WERI-Rb-1 (cell line): ENCODE results near the gene AGRP.

ENCODE experiments used
- DNase-seq: peaks from one replicate; pipeline ENCODE4 v3.0.0-alpha.2; 2020
- H3K27ac ChIP-seq: fragments of 250-450 bp; sonication (Bioruptor Pico); 2 replicates; pipeline ENCODE4 v1.5.1; 2020; ENCODE audit warnings: mild to moderate bottlenecking, moderate library complexity
- H3K27me3 ChIP-seq: fragments of 250-450 bp; sonication (Bioruptor Pico); 2 replicates; pipeline ENCODE4 v1.5.1; 2021; ENCODE audit warnings: mild to moderate bottlenecking, low read depth, moderate library complexity; ENCODE audit not compliant: insufficient read depth, severe bottlenecking
- H3K36me3 ChIP-seq: fragments of 250-450 bp; sonication (Bioruptor Pico); 2 replicates; pipeline ENCODE4 v1.5.1; 2020; ENCODE audit warnings: mild to moderate bottlenecking, moderate library complexity
- H3K4me3 ChIP-seq: 2 replicates; pipeline ENCODE4 v1.5.1; 2011; ENCODE audit warnings: low read depth, mild to moderate bottlenecking, control low read depth, low read length
- H3K9me3 ChIP-seq: fragments of 250-450 bp; sonication (Bioruptor Pico); 2 replicates; pipeline ENCODE4 v1.5.1; 2021; ENCODE audit warnings: mild to moderate bottlenecking, moderate library complexity; ENCODE audit not compliant: severe bottlenecking
- TF ChIP-seq, protein P1 (sequence below): IDR thresholded peaks from 2 replicates; pipeline ENCODE4 v1.5.1; 2011; ENCODE audit warnings: low read depth, mild to moderate bottlenecking, control low read depth, inconsistent platforms, low read length

Gene AGRP

DNA sequence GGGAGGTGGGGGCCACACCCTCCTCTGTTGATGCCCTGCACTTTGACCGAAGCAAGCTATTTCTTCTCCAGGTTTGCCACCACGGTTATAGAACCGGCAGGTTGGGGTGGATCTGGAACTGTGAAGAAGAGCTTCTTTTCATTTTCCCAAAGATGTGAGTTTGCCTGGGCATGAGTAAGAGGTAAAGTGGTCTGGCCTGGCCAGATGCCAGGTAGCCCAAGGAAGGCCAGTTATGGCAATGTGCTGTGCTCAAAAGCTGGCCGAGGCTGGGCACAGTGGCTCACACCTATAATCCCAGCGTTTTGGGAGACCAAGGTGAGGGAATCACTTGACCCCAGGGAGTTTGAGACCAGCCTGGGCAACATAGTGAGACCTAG lies 21.1 kb downstream of the AGRP start:
- DNase-seq = no peak
- Histone ChIP-seq H3K4me3 (no peak overlapping the region), H3K27me3 (no peaks in the 10 kb centered on the region), H3K36me3 (peaks cover 6% of the 10 kb centered on the region), H3K27ac (no peak overlapping the region), H3K9me3 (no peaks in the 10 kb centered on the region)
- TF ChIP-seq, protein P1, sequence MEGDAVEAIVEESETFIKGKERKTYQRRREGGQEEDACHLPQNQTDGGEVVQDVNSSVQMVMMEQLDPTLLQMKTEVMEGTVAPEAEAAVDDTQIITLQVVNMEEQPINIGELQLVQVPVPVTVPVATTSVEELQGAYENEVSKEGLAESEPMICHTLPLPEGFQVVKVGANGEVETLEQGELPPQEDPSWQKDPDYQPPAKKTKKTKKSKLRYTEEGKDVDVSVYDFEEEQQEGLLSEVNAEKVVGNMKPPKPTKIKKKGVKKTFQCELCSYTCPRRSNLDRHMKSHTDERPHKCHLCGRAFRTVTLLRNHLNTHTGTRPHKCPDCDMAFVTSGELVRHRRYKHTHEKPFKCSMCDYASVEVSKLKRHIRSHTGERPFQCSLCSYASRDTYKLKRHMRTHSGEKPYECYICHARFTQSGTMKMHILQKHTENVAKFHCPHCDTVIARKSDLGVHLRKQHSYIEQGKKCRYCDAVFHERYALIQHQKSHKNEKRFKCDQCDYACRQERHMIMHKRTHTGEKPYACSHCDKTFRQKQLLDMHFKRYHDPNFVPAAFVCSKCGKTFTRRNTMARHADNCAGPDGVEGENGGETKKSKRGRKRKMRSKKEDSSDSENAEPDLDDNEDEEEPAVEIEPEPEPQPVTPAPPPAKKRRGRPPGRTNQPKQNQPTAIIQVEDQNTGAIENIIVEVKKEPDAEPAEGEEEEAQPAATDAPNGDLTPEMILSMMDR = no peak

DNA sequence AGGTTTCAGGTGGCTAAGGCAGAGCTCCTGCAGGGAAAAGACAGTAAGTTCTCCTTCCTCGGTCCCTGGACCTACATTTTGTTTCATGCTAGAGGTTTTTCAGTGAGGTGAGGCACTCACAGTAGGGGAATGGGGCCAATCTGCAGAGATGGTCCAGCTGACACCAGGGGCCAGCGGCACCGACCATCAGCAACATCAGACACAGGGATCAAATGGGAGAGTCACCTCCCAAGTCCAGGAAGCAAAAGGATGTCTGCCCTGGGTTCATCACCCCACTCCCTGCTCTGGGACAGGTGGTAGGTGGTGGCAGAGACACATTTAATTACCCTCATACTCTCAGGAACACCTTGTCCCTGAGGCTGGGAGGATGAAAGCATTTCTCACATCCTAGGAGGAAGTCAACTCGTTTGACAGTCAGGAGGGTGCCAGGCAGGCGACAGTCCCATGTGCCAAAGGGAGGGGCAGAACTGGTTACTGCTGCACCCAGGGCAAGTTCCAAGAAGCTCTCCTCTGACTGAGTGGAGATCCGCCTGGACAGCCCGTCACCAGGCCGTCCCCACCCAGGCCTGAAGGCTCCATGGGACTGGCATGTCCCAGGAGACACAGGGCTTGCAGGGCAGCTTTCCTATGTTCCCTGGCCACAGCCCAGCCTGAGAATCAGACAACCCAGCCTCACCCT lies 21.6 kb downstream of the AGRP start:
- Histone ChIP-seq H3K9me3 (no peaks in the 10 kb centered on the region), H3K4me3 (no peak overlapping the region), H3K36me3 (peaks cover 6% of the 10 kb centered on the region), H3K27ac (no peak overlapping the region), H3K27me3 (no peaks in the 10 kb centered on the region)
- TF ChIP-seq, protein P1 = no peak
- DNase-seq = no peak

DNA sequence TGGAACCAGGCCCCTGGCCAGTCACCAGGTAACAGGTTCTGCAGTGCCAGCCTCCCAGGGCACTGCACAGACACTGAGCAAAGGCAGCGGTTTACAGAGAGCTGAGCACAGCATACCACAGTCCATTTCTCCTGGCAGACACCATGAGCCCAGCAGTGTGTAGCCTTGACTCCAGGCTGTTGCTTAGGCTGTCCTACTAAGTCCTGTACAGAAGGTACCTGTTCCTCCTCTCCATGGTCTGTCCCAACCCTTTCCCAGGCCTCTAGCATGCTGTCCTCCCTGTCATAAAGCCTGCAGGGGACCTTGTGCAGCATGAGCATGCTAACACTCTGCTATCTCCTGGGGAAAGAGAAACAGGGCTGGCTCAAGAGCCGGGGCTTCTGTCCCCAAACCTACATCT lies 22.4 kb downstream of the AGRP start:
- no peak for DNase-seq
- Histone ChIP-seq H3K27me3 (no peaks in the 10 kb centered on the region), H3K9me3 (no peaks in the 10 kb centered on the region), H3K4me3 (no peak overlapping the region), H3K27ac (no peak overlapping the region), H3K36me3 (peaks cover 5% of the 10 kb centered on the region)
- TF ChIP-seq, protein P1 = no peak

DNA sequence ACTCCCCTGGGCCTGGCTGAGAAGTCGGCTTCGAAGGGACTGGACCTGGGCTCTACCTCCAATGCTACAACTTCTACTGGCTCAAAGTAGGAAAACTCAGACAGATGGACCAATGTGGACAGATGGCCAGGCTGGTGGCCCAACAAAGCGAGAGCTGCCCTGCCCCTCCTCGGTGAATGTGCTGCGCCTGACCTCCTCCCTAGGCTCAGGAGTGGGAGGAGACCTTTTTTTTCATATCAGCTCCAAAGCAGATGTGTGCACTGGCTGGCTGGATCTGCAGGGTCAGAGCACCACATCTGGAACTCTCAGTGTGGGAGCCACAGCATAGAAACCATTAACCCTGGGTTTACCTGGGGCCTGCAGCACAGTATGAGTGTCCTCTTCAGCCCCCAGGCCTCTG lies 23.2 kb downstream of the AGRP start:
- H3K4me3 ChIP-seq = no peak overlapping the region
- no peaks in the 10 kb centered on the region; the same call in 1 of the 2 replicates for H3K36me3 ChIP-seq
- TF ChIP-seq, protein P1 = no peak
- DNase-seq = no peak
- no peak overlapping the region for H3K27ac ChIP-seq
- no peaks in the 10 kb centered on the region for H3K27me3 ChIP-seq
- no peaks in the 10 kb centered on the region for H3K9me3 ChIP-seq

DNA sequence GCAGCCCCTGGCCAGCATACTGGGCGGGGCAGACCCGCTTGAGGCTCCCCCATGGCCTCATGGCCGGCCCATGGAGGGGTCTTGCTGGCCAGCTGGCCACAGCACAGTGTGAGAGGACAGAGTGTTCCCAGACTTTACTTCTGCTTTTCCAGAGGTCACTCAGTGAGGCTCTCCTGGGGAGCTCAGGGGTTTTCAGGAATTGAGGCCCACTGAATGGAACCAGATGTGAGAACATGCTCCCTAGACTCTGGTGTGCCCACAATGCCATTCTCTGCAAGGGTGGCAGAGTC lies 23.5 kb downstream of the AGRP start:
- TF ChIP-seq, protein P1 = no peak
- Histone ChIP-seq H3K27me3 (no peaks in the 10 kb centered on the region), H3K36me3 (no peaks in the 10 kb centered on the region; the same call in 1 of the 2 replicates), H3K4me3 (no peak overlapping the region), H3K9me3 (no peaks in the 10 kb centered on the region), H3K27ac (no peak overlapping the region)
- DNase-seq = no peak
